ENCODE data around the gene FSTL5. TPM values are rescaled to one million over a fixed set of nuclear protein-coding genes. Genes with fewer than 3 reads are reported as not detected.

FSTL5 gene
- polyA plus RNA-seq, 4 donors = 0.74 to 3.1 (median 2.5) TPM

- no peak for DNase-seq (ENCODE audit: low read depth in 4 of 4, low spot score in 3 of 4)
Measured at GRCh38 chr4:161364681-161365080, 799.1 kb downstream of the FSTL5 start.

GRCh38 chr4:161360982-161361381 is 802.8 kb downstream of the FSTL5 start:
- DNase-seq (ENCODE audit: low read depth in 4 of 4, low spot score in 3 of 4) = no peak

- DNase-seq (ENCODE audit: low read depth in 4 of 4, low spot score in 3 of 4) = no peak
Measured at GRCh38 chr4:161359491-161359890, 804.3 kb downstream of the FSTL5 start.

- DNase-seq (ENCODE audit: low read depth in 4 of 4, low spot score in 3 of 4) = no peak
Measured at GRCh38 chr4:161356351-161356750, 807.4 kb downstream of the FSTL5 start.

- DNase-seq (ENCODE audit: low read depth in 4 of 4, low spot score in 3 of 4) = no peak
Measured at GRCh38 chr4:161350946-161351345, 812.9 kb downstream of the FSTL5 start.

GRCh38 chr4:161345741-161346140 is 818.1 kb downstream of the FSTL5 start:
- DNase-seq (ENCODE audit: low read depth in 4 of 4, low spot score in 3 of 4) = no peak

GRCh38 chr4:161343569-161343950 is 820.2 kb downstream of the FSTL5 start:
- DNase-seq (ENCODE audit: low read depth in 4 of 4, low spot score in 3 of 4) = no peak

GRCh38 chr4:161342881-161343568 is 820.8 kb downstream of the FSTL5 start:
- no peak for DNase-seq (ENCODE audit: low read depth in 4 of 4, low spot score in 3 of 4)

- no peak for DNase-seq (ENCODE audit: low read depth in 4 of 4, low spot score in 3 of 4)
Measured at GRCh38 chr4:161336621-161337020, 827.2 kb downstream of the FSTL5 start.

- DNase-seq (ENCODE audit: low read depth in 4 of 4, low spot score in 3 of 4) = no peak
Measured at GRCh38 chr4:161336016-161336530, 827.7 kb downstream of the FSTL5 start.

Measured in left renal pelvis (tissue), 4 donors.